SU-DHL-6 (cell line): ENCODE results near the gene RNF113B.

Experiments
- H2AFZ ChIP-seq: fragments of 200-600 bp; sonication (generic); 2 replicates; pipeline ENCODE4 v1.6.1; 2014; ENCODE audit warnings: low read depth, mild to moderate bottlenecking, moderate library complexity, mixed read lengths, antibody characterized with exemption, low read length; ENCODE audit not compliant: severe bottlenecking
- H3F3A ChIP-seq: fragments of 200-600 bp; shearing (Covaris generic); 2 replicates; pipeline ENCODE4 v1.6.0; 2016; ENCODE audit warnings: antibody characterized with exemption, mild to moderate bottlenecking; ENCODE audit not compliant: insufficient read depth
- H3K27ac ChIP-seq: fragments of 200-600 bp; sonication (generic); 2 replicates; pipeline ENCODE4 v1.5.1; 2016; ENCODE audit warnings: low read depth, mild to moderate bottlenecking, low read length, moderate library complexity, mixed read lengths
- H3K27me3 ChIP-seq: fragments of 200-600 bp; sonication (generic), shearing (Covaris generic); 2 replicates; pipeline ENCODE4 v1.6.0; 2014; ENCODE audit warnings: mild to moderate bottlenecking, low read length
- H3K36me3 ChIP-seq: fragments of 200-600 bp; sonication (generic); 2 replicates; pipeline ENCODE4 v1.6.1; 2014; ENCODE audit warnings: mild to moderate bottlenecking, low read length, mixed read lengths
- H3K4me2 ChIP-seq: fragments of 300-600, 200-600 bp; shearing (Covaris generic), sonication (generic); 2 replicates; pipeline ENCODE4 v1.6.0; 2014; ENCODE audit warnings: low read length, low read depth, mild to moderate bottlenecking; ENCODE audit not compliant: poor library complexity, severe bottlenecking
- H3K4me3 ChIP-seq: fragments of 200-600 bp; sonication (generic); 2 replicates; pipeline ENCODE4 v1.5.1; 2014; ENCODE audit warnings: antibody characterized with exemption, low read length, mild to moderate bottlenecking, mixed read lengths; ENCODE audit not compliant: insufficient read depth, poor library complexity, severe bottlenecking
- H3K79me2 ChIP-seq: fragments of 200-600 bp; sonication (generic); 2 replicates; pipeline ENCODE4 v1.6.1; 2014; ENCODE audit warnings: mild to moderate bottlenecking, low read length, moderate library complexity; ENCODE audit not compliant: insufficient read depth
- H3K9ac ChIP-seq: fragments of 200-600 bp; sonication (generic); 2 replicates; pipeline ENCODE4 v1.7.0; 2014; ENCODE audit warnings: mild to moderate bottlenecking, low read length
- H3K9me2 ChIP-seq: fragments of 200-600 bp; sonication (generic); replicated peaks from 2 replicates; pipeline ENCODE4 v1.6.1; 2014; ENCODE audit warnings: low read length; ENCODE audit not compliant: insufficient read depth
- H3K9me3 ChIP-seq: fragments of 200-600 bp; sonication (generic); 2 replicates; pipeline ENCODE4 v1.6.1; 2014; ENCODE audit warnings: low read length, mixed read lengths; ENCODE audit not compliant: insufficient read depth
- H4K20me1 ChIP-seq: fragments of 200-600 bp; sonication (generic); 2 replicates; pipeline ENCODE4 v1.6.1; 2014; ENCODE audit warnings: low read depth, mild to moderate bottlenecking, antibody characterized with exemption, low read length, moderate library complexity, mixed read lengths
- EZH2phosphoT487 ChIP-seq: fragments of 200-600 bp; sonication (generic), shearing (Covaris generic); conservative IDR thresholded peaks from 2 replicates; pipeline ENCODE4 v1.6.1; 2018; ENCODE audit warnings: mild to moderate bottlenecking, antibody characterized with exemption, low read length, moderate library complexity, mixed read lengths
- TF ChIP-seq, protein P1 (sequence below): fragments of 200-600 bp; sonication (generic); IDR thresholded peaks from one replicate; pipeline ENCODE4 v1.5.1; 2017; ENCODE audit warnings: antibody characterized with exemption, mild to moderate bottlenecking, low read length, moderate library complexity; ENCODE audit not compliant: insufficient read depth, poor library complexity, severe bottlenecking

The RNF113B gene

DNA sequence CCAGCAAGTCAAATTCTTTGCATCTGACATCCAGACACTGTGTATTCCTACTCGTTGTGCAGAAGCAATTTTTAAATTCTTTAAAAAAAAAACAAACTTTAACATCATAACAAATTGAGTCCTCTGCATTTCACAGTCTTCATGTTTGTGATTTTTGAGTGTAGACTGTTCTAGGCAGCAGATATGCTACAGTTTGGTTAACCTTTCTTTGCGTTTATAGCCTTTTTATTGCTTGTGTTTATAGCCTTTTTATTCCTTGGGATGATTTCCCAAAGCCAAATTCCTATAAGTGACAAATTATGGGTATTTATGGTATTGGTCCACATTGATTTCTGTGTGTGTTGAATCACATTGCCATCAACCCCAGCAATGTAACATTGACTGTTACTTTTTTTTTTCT, 14.9 kb upstream of the RNF113B start:
- TF ChIP-seq, protein P1, sequence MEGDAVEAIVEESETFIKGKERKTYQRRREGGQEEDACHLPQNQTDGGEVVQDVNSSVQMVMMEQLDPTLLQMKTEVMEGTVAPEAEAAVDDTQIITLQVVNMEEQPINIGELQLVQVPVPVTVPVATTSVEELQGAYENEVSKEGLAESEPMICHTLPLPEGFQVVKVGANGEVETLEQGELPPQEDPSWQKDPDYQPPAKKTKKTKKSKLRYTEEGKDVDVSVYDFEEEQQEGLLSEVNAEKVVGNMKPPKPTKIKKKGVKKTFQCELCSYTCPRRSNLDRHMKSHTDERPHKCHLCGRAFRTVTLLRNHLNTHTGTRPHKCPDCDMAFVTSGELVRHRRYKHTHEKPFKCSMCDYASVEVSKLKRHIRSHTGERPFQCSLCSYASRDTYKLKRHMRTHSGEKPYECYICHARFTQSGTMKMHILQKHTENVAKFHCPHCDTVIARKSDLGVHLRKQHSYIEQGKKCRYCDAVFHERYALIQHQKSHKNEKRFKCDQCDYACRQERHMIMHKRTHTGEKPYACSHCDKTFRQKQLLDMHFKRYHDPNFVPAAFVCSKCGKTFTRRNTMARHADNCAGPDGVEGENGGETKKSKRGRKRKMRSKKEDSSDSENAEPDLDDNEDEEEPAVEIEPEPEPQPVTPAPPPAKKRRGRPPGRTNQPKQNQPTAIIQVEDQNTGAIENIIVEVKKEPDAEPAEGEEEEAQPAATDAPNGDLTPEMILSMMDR: no peak
- TF ChIP-seq EZH2phosphoT487: no peak
- Histone ChIP-seq H3K27ac (no peak overlapping the region), H3K9ac (no peak overlapping the region), H3K36me3 (no peaks in the 10 kb centered on the region), H3K4me3 (no peak overlapping the region), H3K9me2 (no peaks in the 10 kb centered on the region), H3F3A (no peaks in the 10 kb centered on the region), H3K27me3 (no peaks in the 10 kb centered on the region), H3K4me2 (no peak overlapping the region), H3K9me3 (no peaks in the 10 kb centered on the region), H4K20me1 (no peaks in the 10 kb centered on the region), H3K79me2 (no peaks in the 10 kb centered on the region), H2AFZ (no peak overlapping the region)

DNA sequence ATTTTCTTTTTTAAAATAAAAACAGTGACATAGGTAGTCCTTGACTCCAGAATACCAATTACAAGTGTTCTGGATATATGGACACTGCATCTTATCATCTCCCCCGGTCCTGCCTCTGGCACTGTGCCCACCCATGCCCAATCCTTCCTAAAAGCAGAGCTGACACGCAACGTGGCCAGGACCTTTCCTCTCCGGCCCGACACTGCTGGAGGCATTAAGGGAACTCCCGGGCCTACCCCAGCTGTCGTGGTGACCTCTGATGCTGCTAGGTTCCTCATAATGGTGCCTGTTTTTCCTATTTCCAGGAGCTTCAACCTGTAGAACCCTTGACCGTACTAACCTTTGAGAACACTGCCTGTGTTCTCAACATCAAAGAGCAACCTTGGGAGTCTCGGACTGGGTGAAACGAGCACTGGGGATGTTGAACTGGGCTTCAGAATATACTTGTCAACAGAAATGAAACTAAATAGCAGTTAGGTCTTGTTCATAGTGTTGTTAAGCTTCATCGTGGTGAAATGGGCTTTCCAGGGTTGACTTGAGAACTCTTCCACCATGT, 13.9 kb upstream of the RNF113B start:
- TF ChIP-seq EZH2phosphoT487: no peak
- TF ChIP-seq, protein P1: no peak

DNA sequence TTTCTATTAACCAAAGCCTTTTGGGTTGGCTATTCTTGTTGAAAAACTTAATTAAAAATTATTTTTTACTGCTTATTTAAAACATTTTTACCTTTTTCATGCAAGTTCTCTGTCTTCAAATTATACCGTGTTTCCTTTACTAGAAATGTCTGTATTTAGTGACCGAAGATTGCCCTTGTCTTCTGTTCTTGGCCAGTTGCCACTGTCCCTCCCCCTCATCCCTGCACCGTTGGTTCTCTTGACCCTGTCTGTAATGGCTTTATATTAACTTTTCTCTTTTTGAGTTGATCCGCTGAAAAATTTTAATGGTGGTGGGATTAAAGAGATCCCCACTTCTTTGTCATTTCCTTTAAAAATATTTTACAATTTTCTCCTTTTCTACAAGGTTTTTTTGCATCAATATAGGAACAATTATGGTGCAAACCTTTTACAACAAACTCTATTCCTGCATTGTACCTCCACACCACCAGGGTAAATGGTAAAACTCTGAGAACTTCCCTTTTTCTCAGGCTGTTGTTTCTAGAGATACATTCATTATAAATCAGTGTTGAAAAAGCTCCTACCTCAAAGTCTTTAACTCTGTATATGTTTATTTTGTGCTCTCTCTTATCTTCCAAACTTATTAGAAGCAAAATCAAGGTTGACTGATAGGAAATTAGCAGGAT, 12.9 kb upstream of the RNF113B start:
- Histone ChIP-seq H3K9me3 (no peaks in the 10 kb centered on the region), H3F3A (no peaks in the 10 kb centered on the region), H3K4me3 (no peak overlapping the region), H3K27me3 (no peaks in the 10 kb centered on the region), H3K27ac (no peak overlapping the region), H3K9me2 (no peaks in the 10 kb centered on the region), H3K9ac (no peak overlapping the region), H3K79me2 (no peaks in the 10 kb centered on the region), H3K4me2 (no peak overlapping the region), H3K36me3 (no peaks in the 10 kb centered on the region), H2AFZ (no peak overlapping the region), H4K20me1 (no peaks in the 10 kb centered on the region)
- no peak for TF ChIP-seq EZH2phosphoT487
- TF ChIP-seq, protein P1: no peak

More for the DNA sequence above, 13.9 kb upstream of the RNF113B start:
- no peak overlapping the region for H3K4me3 ChIP-seq
- no peak overlapping the region for H3K4me2 ChIP-seq
- no peaks in the 10 kb centered on the region for H4K20me1 ChIP-seq
- no peak overlapping the region for H3K9ac ChIP-seq
- H3K79me2 ChIP-seq: no peaks in the 10 kb centered on the region
- no peak overlapping the region for H3K27ac ChIP-seq
- no peaks in the 10 kb centered on the region for H3K27me3 ChIP-seq
- H3K9me2 ChIP-seq: no peaks in the 10 kb centered on the region
- H2AFZ ChIP-seq: no peak overlapping the region
- H3F3A ChIP-seq: no peaks in the 10 kb centered on the region
- H3K9me3 ChIP-seq: no peaks in the 10 kb centered on the region
- no peaks in the 10 kb centered on the region for H3K36me3 ChIP-seq
